ENCODE results near the gene TP63. TPM values are rescaled to one million over a fixed set of nuclear protein-coding genes. Genes with fewer than 3 reads are reported as not detected.

Gene TP63
- total RNA-seq, 1 donor from 2014 or later = not detected

GRCh38 chr3:189718215-189718614 is 87.0 kb downstream of the TP63 start:
- no peak for TF ChIP-seq CTCF (conservative IDR thresholded peaks at IDR 0.05; ENCODE audit: low read depth, low read length)
- H3K4me3 ChIP-seq (ENCODE audit: low read depth, low read length) = no peak overlapping the region
- DNase-seq (ENCODE audit: low read depth) = no peak

DNA sequence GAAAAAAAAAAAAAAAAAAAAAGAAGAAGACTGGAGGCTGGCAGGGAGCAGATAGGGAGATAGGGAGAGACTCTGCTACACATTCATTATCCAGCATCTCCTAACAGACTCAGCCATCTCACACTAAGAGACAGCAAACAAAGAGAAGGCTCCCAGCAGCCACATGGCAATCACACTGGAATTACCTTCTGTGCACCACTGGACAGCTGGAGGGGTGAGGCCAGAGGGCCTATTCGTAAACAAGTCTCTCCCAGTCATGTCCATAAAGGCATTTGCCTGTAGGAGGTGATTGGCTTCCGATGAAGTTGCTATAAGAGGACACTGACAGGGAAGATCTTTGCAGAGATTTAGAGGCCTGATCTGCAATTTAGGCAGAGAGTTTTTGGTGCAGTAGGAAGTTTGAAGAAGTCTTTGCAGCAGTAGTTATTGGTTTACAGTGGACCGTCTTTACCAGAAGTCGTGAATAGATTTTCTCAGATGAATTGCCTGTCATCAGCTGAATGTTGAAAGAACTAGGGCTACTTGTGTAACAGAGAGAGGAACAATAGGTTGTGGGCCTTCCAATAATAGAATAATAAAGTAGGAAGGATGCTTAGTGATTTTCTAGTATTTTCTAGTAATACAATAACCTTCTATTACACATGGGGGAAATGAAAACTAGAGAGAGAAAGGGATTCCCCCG is 89.7 kb downstream of the TP63 start:
- no peak overlapping the region for H3K4me3 ChIP-seq (ENCODE audit: low read depth, low read length)
- no peak for TF ChIP-seq CTCF (conservative IDR thresholded peaks at IDR 0.05; ENCODE audit: low read depth, low read length)
- DNase-seq (ENCODE audit: low read depth) = no peak

DNA sequence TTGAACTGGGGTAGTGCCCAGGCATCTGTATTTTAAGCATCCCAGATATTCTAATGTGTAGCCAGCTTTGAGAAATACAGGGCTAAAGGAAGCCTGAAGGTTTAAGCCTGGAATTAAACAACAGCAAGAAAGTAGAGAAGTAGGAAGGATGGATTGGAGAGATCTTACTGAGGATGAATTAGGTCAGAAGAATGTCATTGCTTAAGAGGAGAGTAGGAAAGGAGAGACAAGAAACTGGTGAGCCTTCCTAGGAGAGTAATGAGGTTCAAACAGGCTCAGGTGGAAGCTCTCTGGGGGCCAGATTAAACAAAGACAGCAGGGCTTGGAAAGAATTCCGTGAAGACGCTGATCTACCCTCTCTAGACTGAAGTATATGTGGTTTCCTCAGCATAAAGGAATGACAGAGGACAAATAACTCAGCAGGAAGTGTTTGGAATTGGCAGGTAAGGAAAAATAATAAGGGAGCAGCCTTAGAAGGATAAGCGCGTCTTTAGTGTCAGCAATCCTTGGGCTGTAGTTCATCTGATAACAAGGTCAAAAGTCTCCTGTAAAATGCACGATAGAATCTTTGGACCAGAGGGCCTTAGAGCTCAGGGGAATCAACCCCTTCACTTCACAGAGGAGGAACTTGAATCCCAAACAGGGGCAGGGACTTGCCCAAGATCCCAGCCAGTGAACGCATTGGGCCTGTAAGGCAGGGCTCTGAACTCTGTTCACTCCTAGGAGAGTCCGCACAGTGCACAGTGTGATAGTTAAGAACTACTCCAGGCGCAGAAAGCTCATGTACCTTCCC is 90.9 kb downstream of the TP63 start:
- no peak overlapping the region for H3K4me3 ChIP-seq (ENCODE audit: low read depth, low read length)
- no peak for DNase-seq (ENCODE audit: low read depth)
- no peak for TF ChIP-seq CTCF (conservative IDR thresholded peaks at IDR 0.05; ENCODE audit: low read depth, low read length)

DNA sequence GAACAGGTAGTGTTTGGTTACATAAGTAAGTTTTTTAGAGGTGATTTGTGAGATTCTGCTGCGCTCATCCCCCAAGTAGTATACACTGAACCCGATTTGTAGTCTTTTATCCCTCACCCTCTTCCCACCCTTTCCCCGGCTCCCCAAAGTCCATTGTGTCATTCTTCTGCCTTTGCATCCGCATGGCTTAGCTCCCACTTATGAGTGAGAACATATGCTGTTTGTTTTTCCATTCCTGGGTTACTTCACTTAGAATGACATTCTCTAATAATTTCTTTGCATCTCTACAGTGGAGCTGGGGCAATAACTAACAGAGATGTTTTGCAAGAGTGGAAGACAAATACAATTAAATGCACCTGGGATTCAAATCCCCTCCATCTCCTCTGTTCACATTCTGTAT is 93.2 kb downstream of the TP63 start:
- H3K4me3 ChIP-seq (ENCODE audit: low read depth, low read length) = no peak overlapping the region
- no peak for TF ChIP-seq CTCF (conservative IDR thresholded peaks at IDR 0.05; ENCODE audit: low read depth, low read length)
- DNase-seq (ENCODE audit: low read depth) = no peak

GRCh38 chr3:189726277-189726676 is 95.1 kb downstream of the TP63 start:
- no peak for TF ChIP-seq CTCF (conservative IDR thresholded peaks at IDR 0.05; ENCODE audit: low read depth, low read length)

GRCh38 chr3:189727158-189727557 is 96.0 kb downstream of the TP63 start:
- DNase-seq (ENCODE audit: low read depth) = no peak
- no peak for TF ChIP-seq CTCF (conservative IDR thresholded peaks at IDR 0.05; ENCODE audit: low read depth, low read length)

More at GRCh38 chr3:189726277-189726676, 95.1 kb downstream of the TP63 start:
- no peak for DNase-seq (ENCODE audit: low read depth)
- no peak overlapping the region for H3K4me3 ChIP-seq (ENCODE audit: low read depth, low read length)

More at GRCh38 chr3:189727158-189727557, 96.0 kb downstream of the TP63 start:
- H3K4me3 ChIP-seq (ENCODE audit: low read depth, low read length) = no peak overlapping the region
